Mammary epithelial cell (primary cell): ENCODE results near the gene TAS1R2.

Experiments
- CTCF ChIP-seq, 2 donors: IDR thresholded peaks in 1 of 2; conservative IDR thresholded peaks in 1 of 2; 2 replicates each; pipeline ENCODE4 v1.5.1; 2011 to 2012; ENCODE audit warnings: inconsistent platforms in 2 of 2, low read length in 2 of 2, mild to moderate bottlenecking in 2 of 2, control low read depth in 1 of 2, low read depth in 1 of 2; ENCODE audit not compliant: insufficient read depth in 1 of 2; ENCODE audit errors: extremely low read depth in 1 of 2
- EZH2 ChIP-seq: IDR thresholded peaks from 2 replicates; pipeline ENCODE4 v1.6.1; 2012; ENCODE audit warnings: low read length, inconsistent platforms, borderline replicate concordance

GRCh38 chr1:18874600-18874999 is 15.1 kb upstream of the TAS1R2 start:
- TF ChIP-seq CTCF (conservative IDR thresholded peaks at IDR 0.05 in 1 of 2, IDR thresholded peaks at IDR 0.05 in 1 of 2; ENCODE audit: extremely low read depth in 1 of 2, insufficient read depth in 1 of 2, low read depth in 1 of 2, low read length in 2 of 2) = no peak
- no peak for TF ChIP-seq EZH2
